Fibroblast of lung (primary cell): ENCODE data around the gene KIAA1671. TPM values are rescaled to one million over a fixed set of nuclear protein-coding genes. Genes with fewer than 3 reads are reported as not detected.

Experiments
- polyA plus RNA-seq, 2 donors: library from polyadenylated mRNA; depleted of rRNA in 1 of 2; stranded (reverse) in 1 of 2; unstranded in 1 of 2; fragments of >200 nt; gene quantifications; 2 replicates each; pipeline ENCODE4 v1.2.1, GENCODE V29; 2011 to 2012; ENCODE audit warnings: missing spikeins in 1 of 2
- total RNA-seq: library from RNA; depleted of rRNA; stranded (reverse); fragments of >200 nt; gene quantifications from 2 replicates; pipeline ENCODE4 v1.2.1, GENCODE V29; 2014

KIAA1671 gene
- total and polyA plus RNA-seq, 2 donors (not counting 1 experiment from before 2014, with no cell fraction given), result 0.34 to 1.3 TPM

Other genes with a start within 250 kb of the KIAA1671 start
- not detected in 2 replicates for gene PIWIL3, start 178.0 kb upstream of the KIAA1671 start, total RNA-seq
- gene PIWIL3, start 178.0 kb upstream of the KIAA1671 start, polyA plus RNA-seq, result not detected in 2 replicates
- gene SGSM1, start 146.5 kb upstream of the KIAA1671 start, total RNA-seq, result under 0.01 TPM in 1 of 2 replicates, not detected in the other
- gene SGSM1, start 146.5 kb upstream of the KIAA1671 start, polyA plus RNA-seq, result not detected in 2 replicates
- not detected in 2 replicates for gene LHFPL7, start 6.0 kb upstream of the KIAA1671 start, total RNA-seq
- gene LHFPL7, start 6.0 kb upstream of the KIAA1671 start, polyA plus RNA-seq, result not detected in 2 replicates
- not detected in 2 replicates for gene CRYBB3, start 247.1 kb downstream of the KIAA1671 start, total RNA-seq
- gene CRYBB3, start 247.1 kb downstream of the KIAA1671 start, polyA plus RNA-seq, result not detected in 2 replicates